Kidney (tissue), 14 donors: ENCODE results near the gene LGALS12. TPM values are rescaled to one million over a fixed set of nuclear protein-coding genes. Genes with fewer than 3 reads are reported as not detected.
A peak's percentile ranks its signal among the peaks of the same experiment; 100 is the strongest.
"Not testable (repeated sequence)": the region's sequence is repeated elsewhere in the genome, so short reads cannot be mapped to it uniquely, and the experiment has no call there.

Source experiments
- DNase-seq, 5 donors: peaks; one replicate each; pipeline ENCODE4 v3.0.0-alpha.2; 2013 to 2020
- FAIRE-seq: peaks from 2 replicates; lab custom pipeline; 2012; peaks lifted over from hg19 to GRCh38; lab: Jason Lieb, UNC
- H3K27ac ChIP-seq, 2 donors: one replicate each; pipeline ENCODE4 v1.7.0; 2013; ENCODE audit warnings: low read depth in 2 of 2, low read length in 2 of 2, inconsistent platforms in 1 of 2
- H3K27me3 ChIP-seq: one replicate; pipeline ENCODE4 v1.7.1; 2013; ENCODE audit warnings: low read length, inconsistent platforms; ENCODE audit not compliant: control insufficient read depth, insufficient read depth
- H3K36me3 ChIP-seq, 3 donors: one replicate each; pipeline versions ENCODE4 v1.7.0 to v1.7.1; 2013; ENCODE audit warnings: low read length in 3 of 3, control low read depth in 1 of 3, inconsistent platforms in 1 of 3; ENCODE audit not compliant: insufficient read depth in 3 of 3, control insufficient read depth in 2 of 3
- H3K4me1 ChIP-seq, 3 donors: one replicate each; pipeline versions ENCODE4 v1.7.0 to v1.7.1; 2013; ENCODE audit warnings: low read length in 3 of 3, inconsistent platforms in 1 of 3, low read depth in 1 of 3; ENCODE audit not compliant: control insufficient read depth in 2 of 3, insufficient read depth in 2 of 3
- H3K4me3 ChIP-seq, 3 donors: one replicate each; pipeline versions ENCODE4 v1.7.0 to v1.8.1; 2013; ENCODE audit warnings: low read length in 3 of 3, control low read depth in 1 of 3, inconsistent platforms in 1 of 3
- H3K9ac ChIP-seq, 3 donors: one replicate each; pipeline versions ENCODE4 v1.7.0 to v1.7.1; 2013; ENCODE audit warnings: low read length in 3 of 3, control low read depth in 1 of 3, inconsistent platforms in 1 of 3
- H3K9me3 ChIP-seq, 3 donors: one replicate each; pipeline versions ENCODE4 v1.7.0 to v1.7.1; 2013; ENCODE audit warnings: low read length in 3 of 3, control low read depth in 1 of 3, inconsistent platforms in 1 of 3; ENCODE audit not compliant: control insufficient read depth in 2 of 3, insufficient read depth in 1 of 3
- intact Hi-C: fragments of 100-400 bp; cut with DNase I; formaldehyde crosslinking; loops from one replicate; pipeline ENCODE4 v1.11.1; 2022
- polyA plus RNA-seq: library from polyadenylated mRNA; stranded (reverse); fragments of 350-450 nt; fragmentation: Illumina TruSeq; extraction: RNeasy Lipid Tissue Mini Kit (QIAGEN cat#74804); gene quantifications from one replicate; pipeline ENCODE4 v1.2.3, GENCODE V29; 2014; ENCODE audit warnings: low read depth, low replicate concordance; ENCODE audit not compliant: insufficient read depth
- total RNA-seq: library from RNA; stranded (reverse); fragmentation: NEBNext Ultra II Directional; extraction: Animal tissue kit (Norgen Biotek cat#: 25700); gene quantifications from one replicate; pipeline ENCODE4 v1.2.1, GENCODE V29; 2021
- TF ChIP-seq, protein P1 (sequence below): IDR thresholded peaks from 3 replicates; pipeline ENCODE4 v1.5.1; 2012; ENCODE audit warnings: mild to moderate bottlenecking, moderate library complexity, borderline replicate concordance; ENCODE audit not compliant: insufficient read depth; ENCODE audit errors: extremely low read depth
- donor health status: control.
- donor health status: control.
- donor health status: control.
- donor health status: control.
- donor health status: control.
- donor health status: DM: yes; HTN: yes; CAD: no.
- donor health status: Normal renal cell carcinoma (clear cell type).

Gene LGALS12
- total and polyA plus RNA-seq, 2 donors from 2014 or later: 0.32 to 0.44 TPM

- Histone ChIP-seq H3K4me1 (peaks cover 0 to 20% (median 19%) of the 10 kb centered on the region in 3 donors), H3K27ac (no peak overlapping the region), H3K9me3 (no peaks in the 10 kb centered on the region), H3K9ac (no peak overlapping the region), H3K27me3 (no peaks in the 10 kb centered on the region), H3K36me3 (no peaks in the 10 kb centered on the region), H3K4me3 (no peak overlapping the region)
- FAIRE-seq: no peak
- no peak for DNase-seq
- TF ChIP-seq, protein P1, sequence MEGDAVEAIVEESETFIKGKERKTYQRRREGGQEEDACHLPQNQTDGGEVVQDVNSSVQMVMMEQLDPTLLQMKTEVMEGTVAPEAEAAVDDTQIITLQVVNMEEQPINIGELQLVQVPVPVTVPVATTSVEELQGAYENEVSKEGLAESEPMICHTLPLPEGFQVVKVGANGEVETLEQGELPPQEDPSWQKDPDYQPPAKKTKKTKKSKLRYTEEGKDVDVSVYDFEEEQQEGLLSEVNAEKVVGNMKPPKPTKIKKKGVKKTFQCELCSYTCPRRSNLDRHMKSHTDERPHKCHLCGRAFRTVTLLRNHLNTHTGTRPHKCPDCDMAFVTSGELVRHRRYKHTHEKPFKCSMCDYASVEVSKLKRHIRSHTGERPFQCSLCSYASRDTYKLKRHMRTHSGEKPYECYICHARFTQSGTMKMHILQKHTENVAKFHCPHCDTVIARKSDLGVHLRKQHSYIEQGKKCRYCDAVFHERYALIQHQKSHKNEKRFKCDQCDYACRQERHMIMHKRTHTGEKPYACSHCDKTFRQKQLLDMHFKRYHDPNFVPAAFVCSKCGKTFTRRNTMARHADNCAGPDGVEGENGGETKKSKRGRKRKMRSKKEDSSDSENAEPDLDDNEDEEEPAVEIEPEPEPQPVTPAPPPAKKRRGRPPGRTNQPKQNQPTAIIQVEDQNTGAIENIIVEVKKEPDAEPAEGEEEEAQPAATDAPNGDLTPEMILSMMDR: no peak
- intact Hi-C loops: no loop called here
Observed at GRCh38 chr11:63530021-63530420, 24.1 kb downstream of the LGALS12 start.

DNA sequence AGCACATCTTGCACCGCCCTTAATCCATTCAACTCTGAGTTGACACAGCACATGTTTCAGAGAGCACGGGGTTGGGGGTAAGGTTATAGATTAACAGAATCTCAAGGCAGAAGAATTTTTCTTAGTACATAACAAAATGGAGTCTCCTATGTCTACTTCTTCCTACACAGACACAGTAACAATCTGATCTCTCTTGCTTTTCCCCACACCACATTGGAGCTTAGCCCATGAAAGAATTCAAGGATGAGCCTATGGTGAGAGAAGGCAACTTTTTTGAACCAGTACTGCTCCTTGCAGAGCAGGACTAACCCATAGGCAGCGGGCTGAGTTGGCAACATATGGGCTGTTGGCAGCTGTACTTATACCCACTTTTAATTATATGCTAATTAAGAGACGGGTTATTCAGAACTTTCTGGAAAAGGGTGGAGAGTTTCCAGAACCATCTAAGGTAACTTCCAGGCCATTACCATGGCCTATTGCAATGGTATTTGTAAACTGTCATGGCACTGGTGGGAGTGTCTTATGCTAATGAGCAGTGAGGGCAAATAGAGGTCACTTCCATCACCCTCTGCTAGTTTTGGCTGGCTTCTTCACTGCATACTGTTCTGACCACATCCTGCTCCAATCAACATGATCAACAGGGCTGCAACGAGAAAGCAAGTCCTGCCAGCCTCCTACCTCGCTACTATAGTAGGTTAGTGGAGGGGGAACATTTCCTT lies 25.3 kb downstream of the LGALS12 start:
- H3K4me3 ChIP-seq, H3K27me3 ChIP-seq, H3K9ac ChIP-seq, FAIRE-seq, intact Hi-C loops, H3K9me3 ChIP-seq, H3K36me3 ChIP-seq: not testable (repeated sequence)
- peak overlapping the region; percentile 51 to 79 for H3K27ac ChIP-seq
- H3K4me1 ChIP-seq: peaks cover 0 to 25% (median 25%) of the 10 kb centered on the region in 3 donors
- DNase-seq: peak in 2 of 5 donors; percentile 46 to 66

GRCh38 chr11:63532117-63532516 lies 26.2 kb downstream of the LGALS12 start:
- TF ChIP-seq, protein P1: no peak
- intact Hi-C loops: no loop called here
- Histone ChIP-seq H3K27ac (no peak overlapping the region), H3K4me3 (peak overlapping the region in 1 of 3 donors; percentile 10), H3K9ac (no peak overlapping the region), H3K27me3 (no peaks in the 10 kb centered on the region), H3K36me3 (no peaks in the 10 kb centered on the region), H3K9me3 (no peaks in the 10 kb centered on the region), H3K4me1 (peaks cover 0 to 27% (median 25%) of the 10 kb centered on the region in 3 donors)
- no peak for FAIRE-seq
- DNase-seq: no peak

DNA sequence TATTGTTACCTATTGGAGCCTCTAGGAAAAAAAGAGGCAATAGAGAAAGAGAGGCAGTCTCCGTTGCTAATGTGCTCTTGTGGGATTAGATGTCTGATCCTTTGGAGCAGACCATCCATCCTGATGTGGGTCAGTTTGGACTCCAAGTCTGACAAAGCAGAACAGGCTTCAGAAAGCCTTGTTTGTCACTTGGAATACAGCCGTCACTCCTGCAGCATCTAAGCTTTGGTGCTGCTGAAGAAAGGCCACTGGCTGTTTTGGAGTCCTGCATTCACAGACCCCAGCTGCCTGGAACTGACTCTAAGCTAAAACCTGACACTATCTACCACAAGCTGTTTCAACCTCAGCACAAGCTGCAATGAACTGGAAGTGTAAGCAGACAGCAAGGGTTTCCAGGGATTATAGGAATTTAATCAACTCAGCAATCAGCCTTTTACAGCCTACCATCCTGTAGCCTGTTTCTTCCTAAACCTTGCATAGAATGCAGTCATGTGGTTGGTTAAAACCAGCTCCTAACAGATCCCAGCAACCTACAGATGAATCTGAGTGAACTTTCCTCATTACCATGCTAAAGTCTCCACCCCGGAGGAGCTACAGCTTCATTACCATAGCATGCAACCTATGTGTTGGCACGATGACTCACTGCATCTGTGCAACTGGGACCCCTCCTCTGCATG lies 27.1 kb downstream of the LGALS12 start:
- H3K4me1 ChIP-seq: peaks cover 0 to 33% (median 31%) of the 10 kb centered on the region in 3 donors
- TF ChIP-seq, protein P1: no peak

More for the DNA sequence above, 27.1 kb downstream of the LGALS12 start:
- Histone ChIP-seq H3K27me3 (no peaks in the 10 kb centered on the region), H3K9ac (no peak overlapping the region), H3K36me3 (no peaks in the 10 kb centered on the region), H3K27ac (peak overlapping the region in 1 of 2 donors; percentile 34), H3K4me3 (no peak overlapping the region), H3K9me3 (no peaks in the 10 kb centered on the region)
- FAIRE-seq: no peak
- DNase-seq: no peak
- intact Hi-C loops: no loop called here
